Kidney (tissue), 14 donors: Measurements from ENCODE around the gene CR1. TPM values are rescaled to one million over a fixed set of nuclear protein-coding genes. Genes with fewer than 3 reads are reported as not detected.
"Not testable (repeated sequence)": the region's sequence is repeated elsewhere in the genome, so short reads cannot be mapped to it uniquely, and the experiment has no call there.

ENCODE experiments used
- DNase-seq, 5 donors: peaks; one replicate each; pipeline ENCODE4 v3.0.0-alpha.2; 2013 to 2020
- FAIRE-seq: peaks from 2 replicates; lab custom pipeline; 2012; peaks lifted over from hg19 to GRCh38; lab: Jason Lieb, UNC
- H3K27ac ChIP-seq, 2 donors: one replicate each; pipeline ENCODE4 v1.7.0; 2013; ENCODE audit warnings: low read depth in 2 of 2, low read length in 2 of 2, inconsistent platforms in 1 of 2
- H3K27me3 ChIP-seq: one replicate; pipeline ENCODE4 v1.7.1; 2013; ENCODE audit warnings: low read length, inconsistent platforms; ENCODE audit not compliant: control insufficient read depth, insufficient read depth
- H3K36me3 ChIP-seq, 3 donors: one replicate each; pipeline versions ENCODE4 v1.7.0 to v1.7.1; 2013; ENCODE audit warnings: low read length in 3 of 3, control low read depth in 1 of 3, inconsistent platforms in 1 of 3; ENCODE audit not compliant: insufficient read depth in 3 of 3, control insufficient read depth in 2 of 3
- H3K4me1 ChIP-seq, 3 donors: one replicate each; pipeline versions ENCODE4 v1.7.0 to v1.7.1; 2013; ENCODE audit warnings: low read length in 3 of 3, inconsistent platforms in 1 of 3, low read depth in 1 of 3; ENCODE audit not compliant: control insufficient read depth in 2 of 3, insufficient read depth in 2 of 3
- H3K4me3 ChIP-seq, 3 donors: one replicate each; pipeline versions ENCODE4 v1.7.0 to v1.8.1; 2013; ENCODE audit warnings: low read length in 3 of 3, control low read depth in 1 of 3, inconsistent platforms in 1 of 3
- H3K9ac ChIP-seq, 3 donors: one replicate each; pipeline versions ENCODE4 v1.7.0 to v1.7.1; 2013; ENCODE audit warnings: low read length in 3 of 3, control low read depth in 1 of 3, inconsistent platforms in 1 of 3
- H3K9me3 ChIP-seq, 3 donors: one replicate each; pipeline versions ENCODE4 v1.7.0 to v1.7.1; 2013; ENCODE audit warnings: low read length in 3 of 3, control low read depth in 1 of 3, inconsistent platforms in 1 of 3; ENCODE audit not compliant: control insufficient read depth in 2 of 3, insufficient read depth in 1 of 3
- intact Hi-C: fragments of 100-400 bp; cut with DNase I; formaldehyde crosslinking; loops from one replicate; pipeline ENCODE4 v1.11.1; 2022
- polyA plus RNA-seq: library from polyadenylated mRNA; stranded (reverse); fragments of 350-450 nt; fragmentation: Illumina TruSeq; extraction: RNeasy Lipid Tissue Mini Kit (QIAGEN cat#74804); gene quantifications from one replicate; pipeline ENCODE4 v1.2.3, GENCODE V29; 2014; ENCODE audit warnings: low read depth, low replicate concordance; ENCODE audit not compliant: insufficient read depth
- total RNA-seq: library from RNA; stranded (reverse); fragmentation: NEBNext Ultra II Directional; extraction: Animal tissue kit (Norgen Biotek cat#: 25700); gene quantifications from one replicate; pipeline ENCODE4 v1.2.1, GENCODE V29; 2021
- TF ChIP-seq, protein P1 (sequence below): IDR thresholded peaks from 3 replicates; pipeline ENCODE4 v1.5.1; 2012; ENCODE audit warnings: mild to moderate bottlenecking, moderate library complexity, borderline replicate concordance; ENCODE audit not compliant: insufficient read depth; ENCODE audit errors: extremely low read depth
- donor health status: control.
- donor health status: control.
- donor health status: control.
- donor health status: control.
- donor health status: control.
- donor health status: DM: yes; HTN: yes; CAD: no.
- donor health status: Normal renal cell carcinoma (clear cell type).

Gene CR1
- total and polyA plus RNA-seq, 2 donors from 2014 or later: 2.6 to 12.2 TPM

DNA sequence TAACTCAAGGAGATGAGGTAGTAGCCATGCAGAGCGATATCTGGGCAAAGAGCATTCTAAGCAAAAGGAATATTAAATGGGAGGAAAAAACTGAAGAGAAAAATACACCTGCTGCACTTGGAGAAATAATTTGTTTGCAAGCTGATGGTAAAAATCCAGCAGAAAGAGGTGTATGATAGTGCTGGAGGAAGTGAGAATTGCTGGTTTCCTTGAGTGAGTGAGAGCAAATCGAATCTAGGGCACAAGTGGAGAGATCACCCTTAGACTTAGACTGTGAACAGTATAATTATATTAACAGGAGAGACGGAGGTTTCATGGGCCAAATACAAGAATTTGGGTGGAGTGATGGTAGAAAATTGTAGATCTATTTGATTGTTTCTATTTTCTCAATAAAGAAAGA is 2.7 kb upstream of the CR1 start:
- Histone ChIP-seq H3K4me1 (peaks cover 2 to 4% (median 2%) of the 10 kb centered on the region in 3 donors), H3K27ac (no peak overlapping the region), H3K4me3 (no peak overlapping the region), H3K9me3 (no peaks in the 10 kb centered on the region), H3K9ac (no peak overlapping the region), H3K27me3 (peaks cover 17% of the 10 kb centered on the region), H3K36me3 (no peaks in the 10 kb centered on the region)
- FAIRE-seq: no peak
- intact Hi-C loops: no loop called here
- no peak for DNase-seq
- TF ChIP-seq, protein P1, sequence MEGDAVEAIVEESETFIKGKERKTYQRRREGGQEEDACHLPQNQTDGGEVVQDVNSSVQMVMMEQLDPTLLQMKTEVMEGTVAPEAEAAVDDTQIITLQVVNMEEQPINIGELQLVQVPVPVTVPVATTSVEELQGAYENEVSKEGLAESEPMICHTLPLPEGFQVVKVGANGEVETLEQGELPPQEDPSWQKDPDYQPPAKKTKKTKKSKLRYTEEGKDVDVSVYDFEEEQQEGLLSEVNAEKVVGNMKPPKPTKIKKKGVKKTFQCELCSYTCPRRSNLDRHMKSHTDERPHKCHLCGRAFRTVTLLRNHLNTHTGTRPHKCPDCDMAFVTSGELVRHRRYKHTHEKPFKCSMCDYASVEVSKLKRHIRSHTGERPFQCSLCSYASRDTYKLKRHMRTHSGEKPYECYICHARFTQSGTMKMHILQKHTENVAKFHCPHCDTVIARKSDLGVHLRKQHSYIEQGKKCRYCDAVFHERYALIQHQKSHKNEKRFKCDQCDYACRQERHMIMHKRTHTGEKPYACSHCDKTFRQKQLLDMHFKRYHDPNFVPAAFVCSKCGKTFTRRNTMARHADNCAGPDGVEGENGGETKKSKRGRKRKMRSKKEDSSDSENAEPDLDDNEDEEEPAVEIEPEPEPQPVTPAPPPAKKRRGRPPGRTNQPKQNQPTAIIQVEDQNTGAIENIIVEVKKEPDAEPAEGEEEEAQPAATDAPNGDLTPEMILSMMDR: no peak

DNA sequence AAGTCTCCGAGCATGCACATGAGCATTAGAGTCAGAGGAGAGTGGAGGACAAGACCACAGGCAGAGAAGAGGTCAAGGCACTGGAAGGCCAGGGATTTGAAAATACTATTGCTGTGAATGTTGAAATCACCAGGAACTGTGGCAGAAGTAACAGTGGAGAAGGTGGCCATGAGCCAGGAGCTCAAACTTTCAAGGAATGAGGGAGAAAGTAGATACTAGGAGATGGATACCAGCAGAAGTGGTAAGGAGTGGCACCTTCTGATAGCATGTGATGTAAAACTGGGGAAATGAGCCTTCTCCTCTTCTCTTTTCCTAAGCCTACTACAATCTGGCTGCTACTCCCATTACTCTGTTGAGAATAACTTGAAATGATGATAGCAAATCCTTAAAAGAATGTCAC is 1.8 kb upstream of the CR1 start:
- intact Hi-C loops: no loop called here
- FAIRE-seq (no peak), DNase-seq (no peak)
- Histone ChIP-seq H3K9me3 (no peaks in the 10 kb centered on the region), H3K9ac (no peak overlapping the region), H3K4me1 (peaks cover 2 to 4% (median 2%) of the 10 kb centered on the region in 3 donors), H3K36me3 (no peaks in the 10 kb centered on the region), H3K4me3 (no peak overlapping the region), H3K27me3 (peaks cover 17% of the 10 kb centered on the region), H3K27ac (no peak overlapping the region)
- TF ChIP-seq, protein P1: no peak

GRCh38 chr1:207495281-207495680 is 676 bp upstream of the CR1 start:
- DNase-seq, intact Hi-C loops, H3K4me3 ChIP-seq, H3K36me3 ChIP-seq, H3K4me1 ChIP-seq, H3K9me3 ChIP-seq, H3K27ac ChIP-seq, H3K9ac ChIP-seq, FAIRE-seq: not testable (repeated sequence)
- H3K27me3 ChIP-seq: peaks cover 20% of the 10 kb centered on the region

- H3K27ac ChIP-seq: no peak overlapping the region
- DNase-seq: no peak
These were observed 2.0 kb downstream of the CR1 start for GRCh38 chr1:207497941-207498340.

More at GRCh38 chr1:207497941-207498340, 2.0 kb downstream of the CR1 start:
- H3K9me3 ChIP-seq: no peaks in the 10 kb centered on the region
- H3K27me3 ChIP-seq: peaks cover 20% of the 10 kb centered on the region
- TF ChIP-seq, protein P1: no peak
- intact Hi-C loops: no loop called here
- no peak for FAIRE-seq
- no peaks in the 10 kb centered on the region for H3K36me3 ChIP-seq
- H3K4me3 ChIP-seq: no peak overlapping the region
- peaks cover 2 to 4% (median 2%) of the 10 kb centered on the region in 3 donors for H3K4me1 ChIP-seq
- no peak overlapping the region for H3K9ac ChIP-seq
